GM11168 (cell line): Measurements from ENCODE around the gene FOXP3.
"Not testable (repeated sequence)": the region's sequence is repeated elsewhere in the genome, so short reads cannot be mapped to it uniquely, and the experiment has no call there.

Source experiments
- in situ Hi-C: fragments of 300-500 bp; cut with MboI; formaldehyde crosslinking; loops from one replicate; pipeline ENCODE4 v1.12.0; 2022; ENCODE audit warnings: low sequenced_read_pairs; ENCODE audit not compliant: unreplicated experiment

The FOXP3 gene, protein sequence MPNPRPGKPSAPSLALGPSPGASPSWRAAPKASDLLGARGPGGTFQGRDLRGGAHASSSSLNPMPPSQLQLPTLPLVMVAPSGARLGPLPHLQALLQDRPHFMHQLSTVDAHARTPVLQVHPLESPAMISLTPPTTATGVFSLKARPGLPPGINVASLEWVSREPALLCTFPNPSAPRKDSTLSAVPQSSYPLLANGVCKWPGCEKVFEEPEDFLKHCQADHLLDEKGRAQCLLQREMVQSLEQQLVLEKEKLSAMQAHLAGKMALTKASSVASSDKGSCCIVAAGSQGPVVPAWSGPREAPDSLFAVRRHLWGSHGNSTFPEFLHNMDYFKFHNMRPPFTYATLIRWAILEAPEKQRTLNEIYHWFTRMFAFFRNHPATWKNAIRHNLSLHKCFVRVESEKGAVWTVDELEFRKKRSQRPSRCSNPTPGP

DNA sequence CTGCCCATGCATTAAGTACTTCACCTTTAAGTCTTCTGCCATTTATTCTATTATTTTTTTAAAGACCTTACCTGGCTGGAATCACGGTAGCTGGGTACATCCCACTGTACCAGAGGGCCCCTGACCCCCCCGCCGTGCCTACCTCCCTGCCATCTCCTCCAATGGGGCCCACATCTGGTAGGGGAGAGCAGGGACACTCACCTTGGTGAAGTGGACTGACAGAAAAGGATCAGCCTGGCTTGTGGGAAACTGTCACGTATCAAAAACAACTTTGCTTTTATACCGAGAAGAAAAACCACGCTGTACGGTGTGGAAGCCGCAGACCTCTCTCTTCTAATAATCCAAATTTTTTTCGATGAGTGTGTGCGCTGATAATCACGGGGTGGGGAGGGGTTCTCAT lies at the start of gene FOXP3:
FOXP3 (minus strand) TSS at position 251 of the 400 bp plus-strand sequence. CDS start 6,205 bp downstream, outside the sequence.
- in situ Hi-C loops: no loop called here

DNA sequence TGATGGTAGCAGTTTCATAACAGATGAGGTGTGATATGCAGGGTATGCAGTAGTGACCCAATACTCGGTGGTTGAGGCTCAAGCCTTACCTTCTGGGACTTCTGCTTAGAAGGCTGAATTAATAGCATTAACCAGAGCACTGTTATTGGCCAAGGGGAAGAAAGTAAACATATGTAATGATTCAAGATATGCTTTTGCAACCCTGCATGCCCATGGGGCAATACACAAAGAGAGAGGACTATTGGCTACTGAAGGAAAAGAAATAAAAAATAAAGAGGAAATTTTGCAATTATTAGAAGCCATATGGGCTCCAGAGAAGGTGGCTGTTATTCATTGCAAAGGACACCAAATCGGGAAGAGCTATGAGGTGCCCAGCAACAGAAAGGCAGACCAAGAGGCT lies 47.7 kb upstream of the FOXP3 start:
- in situ Hi-C loops: no loop called here

DNA sequence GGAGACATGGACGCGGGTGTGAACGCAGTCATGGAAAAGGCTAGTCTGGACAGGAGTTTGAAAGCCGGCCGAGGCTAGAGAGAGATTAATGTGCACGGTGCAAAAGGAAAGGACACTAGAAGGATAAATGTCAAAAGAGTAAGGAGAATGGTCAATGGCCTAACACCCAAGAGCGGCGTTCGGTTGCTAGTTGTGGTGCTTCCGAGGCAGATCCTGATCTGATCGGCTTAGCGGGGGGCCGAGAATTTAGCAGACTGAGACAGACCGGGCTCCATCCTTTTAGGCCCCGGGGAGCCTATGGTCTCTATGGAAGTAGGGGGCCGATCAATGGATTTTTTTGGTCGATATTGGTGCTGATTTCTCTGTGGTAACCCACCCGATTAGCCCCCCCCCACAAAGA lies 45.9 kb upstream of the FOXP3 start:
- in situ Hi-C loops: no loop called here

DNA sequence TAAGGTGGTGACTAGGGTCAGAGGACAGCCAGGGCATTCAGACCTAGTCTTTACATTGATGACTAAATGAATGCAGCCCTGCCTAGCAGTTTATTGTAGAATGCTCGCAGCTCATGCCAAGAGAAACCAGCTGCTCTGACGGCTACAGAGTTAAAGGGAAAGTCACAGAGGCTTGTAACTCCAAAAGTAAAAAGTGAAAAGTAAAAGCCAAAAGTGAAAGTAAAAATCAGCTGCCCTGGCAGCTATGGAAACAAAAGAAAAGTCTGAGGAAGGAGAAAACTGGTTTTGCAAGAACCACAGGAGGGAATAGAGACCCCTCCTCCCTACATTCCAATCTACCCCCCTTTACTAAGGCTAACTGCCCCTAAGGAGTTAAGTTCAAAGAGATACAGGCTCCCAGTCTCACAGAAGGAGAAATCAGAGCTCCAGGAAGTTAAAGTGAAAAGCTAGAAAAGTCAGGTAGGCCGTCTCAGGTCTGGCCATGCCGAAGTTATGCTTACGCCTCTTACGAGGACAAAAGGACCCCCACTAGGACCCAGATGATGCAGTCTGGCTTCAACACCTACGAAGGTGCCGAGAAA lies 45.0 kb upstream of the FOXP3 start:
- in situ Hi-C loops: no loop called here

DNA sequence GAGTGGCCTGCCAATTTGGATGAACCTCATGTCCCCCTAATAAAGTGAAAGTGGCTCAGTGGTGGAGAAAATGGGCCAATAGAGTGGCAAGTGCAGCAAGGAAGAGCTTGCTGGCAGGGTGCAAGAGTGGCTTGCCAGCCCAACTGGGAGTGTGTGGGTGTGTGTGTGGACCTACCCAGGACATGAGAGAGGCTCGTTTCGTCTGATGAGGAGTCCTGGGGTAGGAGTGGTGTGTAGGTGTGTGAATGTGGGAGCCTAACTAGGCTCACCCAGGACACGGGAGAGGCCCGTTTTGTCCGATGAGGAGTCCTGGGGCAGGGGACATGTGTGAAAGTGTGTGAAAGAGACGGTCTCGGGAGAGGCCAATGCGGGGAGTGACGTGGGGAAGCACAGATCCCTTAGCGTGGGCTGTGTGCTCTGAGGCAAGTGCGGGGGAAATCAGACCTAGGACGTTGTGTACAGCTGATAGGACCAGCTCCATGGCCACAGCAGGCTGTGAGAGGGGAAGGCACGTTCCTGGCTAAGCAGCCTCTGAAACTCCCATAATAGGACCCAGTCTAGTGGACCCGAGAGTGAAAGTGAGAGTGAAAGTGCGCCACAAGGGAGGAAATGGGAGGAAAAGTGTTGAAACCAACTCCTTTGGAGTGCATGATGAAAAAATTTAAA lies 44.2 kb upstream of the FOXP3 start:
- in situ Hi-C loops: no loop called here

DNA sequence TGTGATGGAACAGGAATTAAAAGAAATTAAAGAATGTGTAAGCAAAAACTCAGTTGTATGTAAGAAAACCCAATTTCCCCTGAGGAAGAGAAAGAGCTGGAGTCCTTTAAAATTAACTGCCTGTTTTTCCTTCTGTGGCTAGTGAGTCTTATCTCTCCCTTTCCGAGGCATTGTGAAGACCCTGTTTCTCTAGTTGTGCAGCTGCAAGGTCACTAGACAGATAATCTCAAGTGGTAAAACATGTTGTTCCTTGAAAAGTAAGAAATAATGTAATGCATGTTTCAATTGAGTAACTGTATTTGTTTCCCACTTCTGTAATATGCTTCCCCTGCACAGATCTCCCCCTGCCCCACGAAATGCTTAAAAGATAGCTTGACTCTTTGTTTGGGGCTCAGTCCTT lies 43.3 kb upstream of the FOXP3 start:
- in situ Hi-C loops: not testable (repeated sequence)

DNA sequence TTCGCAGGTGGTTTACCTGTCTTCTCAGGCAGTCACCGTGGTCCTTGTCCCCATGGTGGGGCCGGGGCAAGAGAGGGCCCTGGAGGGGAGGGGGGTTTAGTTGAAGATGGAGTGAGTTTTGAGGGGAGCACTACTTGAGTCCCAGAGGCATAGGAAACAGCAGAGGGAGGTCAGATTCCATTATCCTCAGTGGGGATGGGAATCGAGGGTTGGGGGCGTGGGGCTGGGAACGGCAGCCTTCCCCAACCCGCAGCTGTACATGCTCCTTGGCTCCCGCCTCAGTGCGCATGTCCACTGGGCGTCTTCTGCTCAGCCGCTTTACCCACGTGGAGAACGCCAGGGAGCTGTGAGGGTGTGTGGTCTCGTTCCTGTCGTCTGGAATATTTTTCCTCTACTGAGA lies 38.8 kb upstream of the FOXP3 start, which contains the start of gene GAGE10:
GAGE10 (plus strand) TSS at position 301 of the 400 bp plus-strand sequence. CDS start 1,214 bp downstream, outside the sequence.
- in situ Hi-C loops: no loop called here

DNA sequence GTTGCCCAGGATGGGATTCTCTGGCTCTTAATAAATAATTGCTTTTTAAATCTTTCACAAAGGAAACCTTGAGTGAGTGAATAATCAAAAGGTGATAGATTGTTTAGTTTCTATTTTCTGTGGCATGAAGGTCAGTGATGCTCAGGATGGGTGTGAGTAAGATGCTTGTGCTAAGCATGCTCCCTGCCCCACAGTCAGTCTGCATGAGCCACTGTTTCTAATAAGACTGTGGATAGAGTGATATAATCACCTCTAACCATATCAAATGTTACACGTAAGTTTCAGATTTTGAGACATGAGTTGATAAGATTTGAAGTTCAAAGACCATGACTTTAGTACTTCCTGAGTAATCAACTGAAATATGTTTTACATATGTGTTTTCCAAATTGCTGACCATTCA lies 36.2 kb upstream of the FOXP3 start:
- in situ Hi-C loops: no loop called here

DNA sequence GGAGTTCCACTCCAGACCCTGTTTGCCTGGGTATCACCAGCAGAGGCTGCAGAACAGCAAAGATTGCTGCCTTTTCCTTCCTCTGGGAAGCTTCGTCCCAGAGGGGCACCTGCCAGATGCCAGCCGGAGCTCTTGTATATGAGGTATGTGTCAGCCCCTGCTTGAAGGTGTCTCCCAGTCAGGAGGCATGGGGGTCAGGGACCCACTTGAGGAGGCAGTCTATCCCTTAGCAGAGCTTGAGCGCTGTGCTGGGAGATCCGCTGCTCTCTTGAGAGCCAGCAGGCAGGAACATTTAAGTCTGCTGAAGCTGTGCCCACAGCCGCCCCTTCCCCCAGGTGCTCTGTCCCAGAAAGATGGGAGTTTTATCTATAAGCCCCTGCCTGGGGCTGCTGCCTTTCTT lies 34.8 kb upstream of the FOXP3 start:
- in situ Hi-C loops: loop anchor here (25.0 kb wide), 1 partner anchor 538 kb away; the partner anchor contains the start of gene PAGE4

DNA sequence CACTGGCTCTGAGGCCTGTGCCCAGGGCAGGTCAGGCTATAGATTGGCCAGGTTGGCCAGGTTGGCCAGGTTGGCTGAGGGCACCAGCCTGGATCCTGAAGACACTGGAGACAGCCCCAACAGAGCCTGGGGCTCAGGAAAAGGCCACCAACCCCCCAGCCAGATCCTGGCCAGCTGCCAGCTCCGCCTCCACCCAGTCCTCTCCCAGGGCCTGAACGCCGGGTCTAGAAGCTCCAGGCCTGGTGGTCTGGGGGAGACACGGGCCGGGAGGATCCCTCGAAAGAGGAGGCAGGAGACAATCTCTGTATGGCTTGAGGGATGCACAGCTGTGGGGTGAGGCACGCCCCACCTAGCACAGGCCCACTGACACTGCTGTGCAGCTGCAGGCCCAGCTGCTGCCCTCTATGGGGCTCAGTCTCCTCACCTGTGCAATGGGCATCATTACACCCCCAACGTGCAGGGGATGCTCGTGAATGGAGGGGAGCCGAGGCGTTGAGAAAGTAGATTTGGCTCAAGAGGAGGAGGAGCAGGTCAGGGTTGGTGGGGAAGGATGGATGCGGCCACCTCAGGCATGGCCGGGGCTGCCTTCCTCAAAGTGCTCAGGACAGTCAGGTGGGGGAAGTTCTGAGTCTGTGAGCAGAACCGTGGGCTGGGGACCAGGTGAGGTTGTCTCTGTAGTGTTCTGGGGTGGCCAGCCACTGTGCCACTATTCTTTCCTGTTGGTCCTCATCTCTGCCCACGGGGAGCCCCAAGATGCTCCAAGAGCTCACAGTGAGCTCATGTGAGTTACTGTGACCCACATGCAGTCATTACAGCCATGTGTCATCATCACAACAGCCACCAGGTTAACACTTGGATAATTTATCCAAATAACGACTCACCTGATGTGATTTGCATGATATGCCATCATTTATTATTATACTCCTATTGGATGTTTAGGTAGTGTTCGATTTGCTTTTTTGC lies 28.2 kb upstream of the FOXP3 start:
- in situ Hi-C loops: loop anchor here (25.0 kb wide), 1 partner anchor 545 kb away; the partner anchor contains the start of gene PAGE4

DNA sequence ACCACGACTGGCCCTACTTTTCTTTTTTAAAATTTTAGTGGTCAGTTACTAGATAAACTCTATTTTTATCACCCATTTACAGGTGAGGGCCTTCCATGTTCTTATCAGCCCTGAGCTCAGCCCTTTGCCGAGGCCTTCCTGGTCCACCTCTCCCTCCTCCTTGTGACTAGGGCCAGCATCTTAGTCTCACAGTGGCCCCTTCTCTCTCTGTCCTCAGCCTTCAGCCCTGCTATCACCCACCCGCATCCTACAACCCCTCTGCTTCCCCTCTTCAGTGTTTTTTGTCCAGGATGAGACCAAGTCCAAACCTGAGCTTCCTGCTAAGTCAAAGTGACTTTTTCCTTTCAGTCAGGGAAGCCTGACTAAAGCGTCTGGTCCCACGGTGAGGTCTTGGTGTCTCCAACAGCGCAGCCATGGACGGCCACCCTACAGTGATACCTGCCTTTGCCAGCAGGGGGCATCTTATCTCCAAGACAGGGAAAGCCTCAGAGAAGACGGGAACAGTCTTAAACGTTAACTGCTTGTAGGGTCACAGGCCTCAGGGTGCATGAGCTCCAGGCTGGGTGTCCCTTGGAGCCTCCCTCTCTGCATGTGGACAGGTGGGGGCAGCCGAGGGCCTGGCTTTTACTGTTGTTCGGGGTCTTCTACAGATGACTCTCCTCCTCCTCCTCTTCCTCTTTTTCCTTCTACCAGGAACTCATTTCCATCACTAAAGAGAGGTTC lies 27.3 kb upstream of the FOXP3 start:
- in situ Hi-C loops: loop anchor here (25.0 kb wide), 1 partner anchor 546 kb away; the partner anchor contains the start of gene PAGE4

DNA sequence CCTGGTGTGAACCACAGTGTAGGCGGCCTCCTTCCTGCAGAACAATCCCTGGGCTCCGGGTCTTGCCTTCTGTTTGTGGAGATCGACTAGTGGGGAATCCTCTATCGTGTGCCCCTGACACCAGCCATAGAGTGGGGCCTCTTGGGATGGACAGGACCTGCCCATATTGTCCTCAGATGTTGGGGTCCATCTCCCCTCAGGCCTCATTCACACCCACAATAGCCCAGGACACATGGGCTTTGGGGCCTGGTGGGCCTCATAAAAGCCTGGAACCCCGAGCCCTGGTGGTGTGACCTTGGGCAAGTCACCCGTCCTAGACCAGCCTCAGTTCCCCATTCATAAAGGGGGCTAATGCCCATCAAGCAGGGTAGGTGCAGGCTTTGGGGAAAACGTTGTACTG lies 25.7 kb upstream of the FOXP3 start:
- in situ Hi-C loops: loop anchor here (25.0 kb wide), 1 partner anchor 547 kb away; the partner anchor contains the start of gene PAGE4

DNA sequence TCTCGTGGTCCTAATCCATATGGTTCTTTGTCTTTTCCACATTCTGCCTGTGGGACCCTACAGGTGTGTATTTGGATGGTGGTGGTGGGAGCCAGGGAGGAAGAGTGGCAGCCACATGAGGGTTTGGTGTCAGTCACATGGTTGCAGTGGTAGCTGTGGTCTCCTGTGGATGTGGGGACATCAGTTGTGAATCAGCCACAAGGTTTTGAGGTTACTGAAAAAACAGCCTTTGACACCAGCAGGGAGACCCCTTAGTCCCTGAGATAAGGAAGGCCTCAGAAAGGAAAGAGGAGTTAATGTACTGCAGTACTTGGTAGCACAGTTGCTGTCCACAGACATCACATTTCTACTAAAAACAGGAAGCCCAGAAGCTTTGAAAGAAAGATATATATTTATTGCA lies 23.2 kb upstream of the FOXP3 start:
- in situ Hi-C loops: loop anchor here (25.0 kb wide), 1 partner anchor 550 kb away; the partner anchor contains the start of gene PAGE4

DNA sequence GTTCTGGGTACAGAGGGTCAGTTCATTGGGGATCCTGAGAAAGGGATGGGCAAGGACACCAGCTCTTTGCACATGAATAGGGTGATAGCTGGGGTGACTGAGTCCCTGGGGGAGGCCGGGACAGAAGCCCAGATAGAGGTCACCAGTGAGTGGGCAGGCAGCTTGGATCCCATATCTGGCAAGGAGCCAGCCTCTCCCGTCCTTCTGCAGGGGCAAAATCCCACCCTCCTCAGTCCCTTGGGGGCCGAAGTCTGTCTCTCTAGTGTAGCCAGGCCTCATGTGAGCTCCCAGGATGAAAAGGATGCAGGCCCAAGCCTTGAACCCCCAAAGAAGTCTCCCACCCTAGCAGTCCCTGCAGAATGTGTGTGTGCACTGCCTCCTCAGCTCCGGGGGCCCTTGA lies 22.1 kb upstream of the FOXP3 start:
- in situ Hi-C loops: loop anchor here (25.0 kb wide), 1 partner anchor 551 kb away; the partner anchor contains the start of gene PAGE4

DNA sequence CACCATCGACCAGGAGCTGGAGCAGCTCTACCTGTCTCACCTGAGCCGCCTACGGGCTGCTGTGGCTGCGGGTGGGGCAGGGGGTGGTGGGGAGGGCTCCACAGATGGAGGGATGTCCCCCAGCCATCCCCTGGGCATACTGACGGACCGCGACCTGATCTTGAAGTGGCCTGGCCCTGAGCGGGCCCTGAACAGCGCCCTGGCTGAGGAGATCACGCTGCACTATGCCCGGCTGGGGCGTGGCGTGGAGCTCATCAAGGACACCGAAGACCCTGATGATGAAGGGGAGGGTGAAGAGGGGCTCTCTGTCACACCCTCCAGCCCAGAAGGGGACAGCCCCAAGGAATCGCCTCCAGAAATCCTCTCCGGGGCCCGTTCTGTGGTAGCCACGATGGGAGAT lies 21.6 kb upstream of the FOXP3 start:
- in situ Hi-C loops: loop anchor here (25.0 kb wide), 1 partner anchor 551 kb away; the partner anchor contains the start of gene PAGE4

DNA sequence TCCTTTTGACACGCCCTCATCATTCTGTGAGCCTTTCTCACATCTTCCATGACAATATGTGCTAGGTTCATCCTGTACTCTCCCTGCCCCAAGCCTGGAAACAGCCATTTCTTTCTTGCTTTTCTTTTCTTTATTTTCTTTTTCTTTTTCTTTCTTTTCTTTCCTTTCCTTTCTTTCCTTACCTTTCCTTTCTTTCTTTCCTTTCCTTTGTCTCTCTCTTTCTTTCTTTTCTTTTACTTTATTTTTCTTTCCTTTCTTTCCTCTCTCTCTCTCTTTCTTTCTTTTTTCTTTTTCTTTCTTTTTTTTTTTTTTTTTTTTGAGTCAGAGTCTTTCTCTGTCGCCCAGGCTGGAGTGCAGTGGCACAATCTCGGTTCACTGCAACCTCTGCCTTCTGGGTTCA lies 19.7 kb upstream of the FOXP3 start:
- in situ Hi-C loops: loop anchor here (25.0 kb wide), 1 partner anchor 553 kb away; the partner anchor contains the start of gene PAGE4

DNA sequence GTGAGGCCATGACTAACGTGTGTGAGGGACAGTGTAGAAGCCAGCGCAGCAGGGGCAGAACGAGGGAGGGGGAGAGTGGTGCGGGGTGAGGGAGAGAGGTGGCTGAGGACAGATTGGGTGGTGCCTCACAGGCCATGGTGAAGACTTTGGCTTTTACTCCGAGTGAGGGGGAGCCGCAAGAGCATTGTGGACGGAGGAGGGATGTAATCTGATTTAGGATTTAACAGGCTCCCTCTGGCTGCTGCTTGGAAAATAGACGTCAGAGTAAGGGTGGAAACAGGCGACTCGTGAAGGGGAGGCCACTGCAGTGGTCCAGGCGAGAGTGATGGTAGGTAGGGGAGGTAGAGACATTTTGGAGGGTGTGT lies 18.1 kb upstream of the FOXP3 start:
- in situ Hi-C loops: loop anchor here (25.0 kb wide), 1 partner anchor 555 kb away; the partner anchor contains the start of gene PAGE4

DNA sequence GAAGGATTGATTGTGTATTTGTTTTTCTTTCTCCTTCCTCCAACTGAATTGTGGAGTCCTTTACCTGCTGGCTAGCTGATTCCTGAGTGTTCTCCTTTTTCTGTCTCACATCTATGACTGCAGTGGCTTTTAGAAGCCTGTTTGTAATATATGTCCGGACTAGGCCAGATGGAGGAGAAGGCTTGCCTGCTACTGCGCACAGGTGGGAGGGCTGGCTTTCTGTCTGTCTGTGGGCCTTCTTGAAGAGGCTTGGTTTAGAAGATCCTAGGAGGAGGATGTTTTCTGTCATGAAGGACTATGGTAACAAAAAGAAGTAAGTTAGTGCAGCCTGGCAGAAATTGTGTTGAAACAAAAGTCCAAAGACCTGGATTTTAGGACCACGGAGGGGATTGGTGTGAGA lies 13.6 kb upstream of the FOXP3 start:
- in situ Hi-C loops: loop anchor here (25.0 kb wide), 1 partner anchor 559 kb away; the partner anchor contains the start of gene PAGE4

DNA sequence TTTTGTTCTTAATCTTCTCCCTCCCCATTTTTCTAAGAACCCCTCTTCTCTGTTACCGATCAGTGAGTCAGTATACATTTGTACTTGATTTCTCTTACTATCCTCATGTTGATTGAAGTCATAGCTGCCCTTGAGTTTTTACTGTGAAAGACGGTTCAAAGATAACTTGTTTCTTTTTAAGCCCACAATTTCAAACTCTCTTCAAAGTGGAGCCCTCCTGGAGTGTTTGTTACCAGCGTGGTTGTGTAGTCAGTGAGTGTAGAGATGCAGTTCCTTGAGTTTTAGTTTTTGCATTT lies 13.0 kb upstream of the FOXP3 start:
- in situ Hi-C loops: loop anchor here (25.0 kb wide), 1 partner anchor 560 kb away; the partner anchor contains the start of gene PAGE4
